NCI-H510A treated with DMSO at 0.1 percent for 48 hours (cell line): ENCODE results near the gene RNASE12.
"Not testable (repeated sequence)": the region's sequence is repeated elsewhere in the genome, so short reads cannot be mapped to it uniquely, and the experiment has no call there.

Experiments used
- DNase-seq: peaks from one replicate; lab custom pipeline; 2025; lab: John Stamatoyannopoulos, UW

The RNASE12 gene

DNA sequence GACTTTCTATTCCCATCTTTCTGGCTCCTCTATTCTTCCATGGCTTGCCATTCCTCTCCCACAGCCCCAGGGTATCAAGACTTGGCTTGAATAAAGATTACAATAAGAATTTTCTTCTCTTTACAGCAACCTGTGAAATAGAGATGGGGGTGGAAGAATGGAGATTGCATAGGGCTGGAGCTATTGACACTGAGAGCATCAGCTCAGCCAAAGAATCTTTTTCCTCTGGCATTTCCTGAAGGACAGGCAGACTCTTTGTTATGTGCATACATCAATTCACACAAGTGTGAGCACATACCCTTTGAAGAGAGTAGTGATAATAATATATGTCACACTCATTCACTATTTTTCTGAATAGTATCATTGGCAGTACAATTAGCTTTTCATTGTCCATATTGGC is 8.0 kb downstream of the RNASE12 start:
- DNase-seq: no peak

DNA sequence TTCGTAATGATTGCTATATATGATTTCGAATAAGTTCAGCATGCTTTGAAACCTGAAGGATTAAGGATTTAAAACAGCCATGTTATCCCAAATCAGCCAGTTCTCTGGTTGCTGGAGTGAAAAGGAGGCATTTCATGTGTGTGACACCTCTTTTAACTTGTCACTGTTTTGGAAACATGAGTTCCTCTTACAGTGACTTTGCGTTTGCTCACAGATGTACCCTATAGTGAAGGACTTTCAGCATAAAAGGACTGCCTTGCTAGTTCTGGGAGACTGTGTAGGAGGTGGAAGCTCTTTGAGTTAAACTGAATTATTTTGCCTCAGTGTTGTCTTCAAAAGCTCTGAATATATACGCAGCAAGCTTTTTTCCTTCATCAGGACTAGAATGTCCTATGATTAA is 10.9 kb downstream of the RNASE12 start:
- no peak for DNase-seq

DNA sequence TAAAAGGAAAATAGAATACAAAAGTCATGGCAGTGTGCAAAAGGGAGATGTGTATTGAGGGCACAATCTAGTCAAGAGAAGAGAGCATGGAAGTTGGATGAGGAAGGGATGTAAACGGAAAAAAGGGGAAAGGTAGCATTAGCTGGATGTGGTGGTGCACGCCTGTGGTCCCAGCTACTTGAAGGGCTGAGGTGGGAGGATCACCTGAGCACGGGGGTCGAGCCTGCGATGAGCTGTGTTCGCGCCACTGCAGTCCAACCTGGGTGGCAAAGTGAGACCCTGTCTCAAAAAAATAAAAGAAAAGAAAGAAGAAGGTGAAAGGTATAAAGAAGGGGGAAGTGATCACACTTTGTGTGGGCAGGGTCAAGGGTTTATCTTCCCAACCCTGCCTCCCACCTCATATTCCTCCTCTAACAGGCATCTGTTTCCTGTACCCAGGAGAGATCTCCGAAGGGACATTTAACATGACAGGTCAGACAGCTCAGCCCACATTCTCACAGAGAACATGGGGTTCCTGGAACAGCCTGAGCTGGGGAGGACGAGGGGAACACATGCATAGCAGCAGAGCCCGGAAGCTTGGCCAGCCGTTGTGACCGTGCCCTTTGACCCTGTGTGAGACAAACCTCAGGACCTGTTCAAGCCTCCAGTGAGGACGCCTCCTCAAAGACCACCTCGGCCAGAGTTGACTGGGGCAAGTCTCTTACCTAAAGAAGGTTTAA is 12.2 kb downstream of the RNASE12 start:
- DNase-seq: no peak

DNA sequence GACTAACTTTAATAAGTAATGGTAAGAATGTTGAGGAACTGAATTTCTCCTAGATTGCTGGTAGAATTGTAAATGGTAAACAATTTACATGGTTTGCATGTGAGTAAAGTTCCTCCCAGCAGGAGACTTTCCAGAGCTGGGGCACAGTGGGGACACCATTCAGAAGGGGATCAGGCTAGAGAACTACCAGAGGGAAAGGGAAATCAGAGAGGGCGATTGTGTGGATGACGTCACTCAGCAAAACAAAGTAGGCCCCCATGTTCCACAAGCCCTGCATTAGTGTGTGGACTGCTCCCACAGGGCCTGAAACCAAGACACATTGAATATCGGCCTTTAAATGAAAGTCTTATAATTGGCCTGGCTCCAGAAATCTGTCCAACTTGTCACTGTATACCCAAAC is 12.9 kb downstream of the RNASE12 start:
- no peak for DNase-seq

DNA sequence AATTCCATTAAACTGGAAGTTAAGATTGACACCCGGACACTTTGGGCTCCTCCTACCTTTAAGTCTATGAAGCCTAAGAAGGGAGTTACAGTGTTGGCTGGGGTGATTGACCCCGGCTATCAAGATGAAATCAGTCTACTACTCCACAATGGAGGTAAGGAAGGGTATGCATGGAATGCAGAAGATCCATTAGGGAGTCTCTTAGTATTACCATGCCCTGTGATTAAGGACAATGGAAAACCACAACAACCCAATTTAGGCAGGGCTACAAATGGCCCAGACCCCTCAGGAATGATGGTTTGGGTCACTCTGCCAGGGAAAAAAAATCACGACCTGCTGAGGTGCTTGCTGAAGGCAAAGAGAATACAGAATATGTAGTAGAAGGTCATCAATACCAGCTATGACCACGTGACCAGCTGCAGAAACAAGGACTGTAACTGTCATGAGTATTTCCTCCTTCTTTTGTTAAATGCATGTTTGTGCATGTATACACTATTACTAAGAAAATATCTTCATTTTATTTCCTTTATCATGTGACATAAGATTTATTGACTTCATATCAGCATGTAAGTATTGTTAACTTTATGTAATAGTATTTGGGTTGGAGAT is 18.7 kb downstream of the RNASE12 start:
- not testable (repeated sequence) for DNase-seq

DNA sequence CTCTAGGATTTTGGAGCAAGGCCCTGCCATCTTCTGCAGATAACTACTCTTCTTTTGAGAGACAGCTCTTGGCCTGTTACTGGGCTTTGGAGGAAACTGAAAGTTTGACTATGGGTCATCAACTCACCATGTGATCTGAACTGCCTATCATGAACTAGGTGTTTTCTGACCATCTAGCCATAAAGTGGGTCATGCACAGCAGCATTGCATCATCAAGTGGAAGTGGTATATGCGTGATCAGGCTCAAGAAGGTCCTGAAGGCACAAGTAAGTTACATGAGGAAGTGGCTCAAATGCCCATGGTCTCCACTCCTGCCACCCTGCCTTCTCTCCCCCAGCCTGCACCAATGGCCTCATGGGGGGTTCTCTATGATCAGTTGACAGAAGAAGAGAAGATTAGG is 20.5 kb downstream of the RNASE12 start:
- not testable (repeated sequence) for DNase-seq

DNA sequence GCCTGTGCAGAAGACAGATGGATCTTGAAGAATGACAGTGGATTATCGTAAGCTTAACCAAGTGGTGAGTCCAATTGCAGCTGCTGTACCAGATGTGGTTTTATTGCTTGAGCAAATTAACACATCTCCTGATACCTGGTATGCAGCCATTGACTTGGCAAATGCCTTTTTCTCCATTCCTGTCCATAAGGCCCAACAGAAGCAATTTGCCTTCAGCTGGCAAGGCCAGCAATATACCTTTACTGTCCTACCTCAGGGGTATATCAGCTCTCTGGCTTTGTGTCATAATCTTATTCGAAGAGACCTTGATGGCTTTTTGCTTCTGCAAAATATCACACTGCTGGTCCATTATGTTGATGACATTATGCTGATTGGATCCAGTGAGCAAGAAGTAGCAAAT is 21.3 kb downstream of the RNASE12 start:
- not testable (repeated sequence) for DNase-seq

DNA sequence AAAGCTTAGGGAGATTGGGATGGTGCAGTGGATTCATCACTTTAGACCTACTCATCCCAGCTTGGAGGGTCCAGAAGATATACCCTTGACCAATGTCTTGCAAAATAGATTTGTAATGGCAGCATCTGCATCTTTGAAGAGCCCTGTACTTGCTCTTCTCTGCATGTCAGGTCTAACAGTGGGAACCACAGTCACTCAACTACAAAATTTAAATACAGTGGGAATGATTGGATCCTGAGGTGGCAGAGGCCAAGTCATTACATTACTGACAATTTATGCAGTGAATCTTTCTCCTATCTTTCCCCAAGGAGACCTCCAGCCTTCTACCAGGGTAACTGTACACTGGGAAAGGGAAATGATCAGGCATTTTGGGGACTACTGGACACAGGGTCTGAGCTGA is 22.1 kb downstream of the RNASE12 start:
- no peak for DNase-seq

DNA sequence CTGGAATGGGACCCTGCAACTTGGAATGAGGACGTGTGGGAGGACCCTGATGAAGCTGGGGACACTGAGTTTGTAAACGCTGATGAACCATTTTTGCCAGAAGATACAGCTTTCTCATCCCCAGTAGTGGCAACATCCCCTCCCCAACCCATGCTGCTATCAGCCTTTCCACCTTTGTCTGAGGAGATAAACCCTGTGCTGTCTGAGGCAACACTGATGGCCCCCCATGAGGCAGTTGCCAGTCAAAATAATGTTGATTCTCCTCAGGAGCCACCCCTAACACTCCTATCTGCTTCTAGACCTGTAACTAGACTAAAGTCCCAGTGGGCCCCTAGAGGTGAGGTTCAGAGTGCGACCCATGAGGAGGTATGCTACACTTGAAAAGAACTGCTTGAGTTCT is 22.8 kb downstream of the RNASE12 start:
- DNase-seq: no peak

DNA sequence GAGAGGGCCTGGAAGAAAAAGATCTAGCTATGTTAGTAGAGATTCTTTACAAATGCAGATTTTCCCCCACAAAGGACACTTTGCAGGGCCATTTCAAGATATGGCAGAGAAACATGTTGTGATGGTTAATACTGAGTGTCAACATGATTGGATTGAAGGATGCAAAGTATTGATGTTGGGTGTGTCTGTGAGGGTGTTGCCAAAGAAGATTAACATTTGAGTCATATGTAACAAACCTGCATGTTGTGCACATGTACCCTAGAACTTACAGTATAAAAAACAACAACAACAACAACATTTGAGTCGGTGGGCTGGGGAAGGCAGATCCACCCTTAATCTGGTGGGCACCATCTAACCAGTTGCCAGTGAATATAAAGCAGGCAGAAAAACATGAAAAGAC is 24.0 kb downstream of the RNASE12 start:
- DNase-seq: not testable (repeated sequence)

DNA sequence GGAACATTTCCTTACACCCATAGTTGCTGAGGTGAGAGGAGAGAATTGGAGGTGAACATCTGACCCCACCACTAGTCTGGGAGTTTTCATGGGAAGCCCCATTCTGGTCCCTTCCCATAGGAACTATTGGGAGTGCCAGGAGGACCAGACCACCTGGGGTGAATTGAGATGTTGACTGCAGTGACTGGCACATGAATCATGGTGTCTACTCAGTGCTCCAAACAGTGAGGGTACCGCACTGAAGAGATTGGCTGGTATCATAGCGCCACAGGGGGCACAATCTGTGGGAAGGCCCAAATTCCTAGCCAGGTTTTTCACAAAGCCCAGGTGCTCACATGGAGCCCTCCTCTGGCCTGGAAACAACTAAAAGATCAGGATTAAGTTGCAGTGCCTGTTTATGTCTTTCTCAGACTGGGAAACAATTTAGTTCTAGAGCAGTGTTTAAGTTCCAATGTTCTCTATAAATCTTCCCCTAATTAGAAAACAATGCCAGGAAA is 26.6 kb downstream of the RNASE12 start:
- DNase-seq: no peak

DNA sequence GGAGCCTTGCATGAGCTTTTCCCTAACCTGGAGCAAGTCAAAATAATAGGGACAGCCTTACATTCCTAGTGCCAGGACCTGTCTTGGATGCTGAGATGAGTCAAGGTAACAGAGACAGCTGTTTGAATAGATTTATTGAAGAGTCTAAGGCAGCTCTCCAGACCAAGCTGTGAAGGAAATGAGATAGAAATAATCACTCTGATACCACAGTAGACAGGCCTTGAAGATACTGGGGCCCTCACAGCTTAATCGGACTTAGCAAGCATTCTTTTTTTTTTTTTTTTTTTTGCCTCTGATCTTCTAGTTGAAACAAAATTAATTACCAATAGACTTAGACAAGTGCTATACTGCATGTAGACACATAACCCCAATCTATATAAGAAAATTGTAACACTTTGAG is 27.2 kb downstream of the RNASE12 start:
- DNase-seq: no peak

DNA sequence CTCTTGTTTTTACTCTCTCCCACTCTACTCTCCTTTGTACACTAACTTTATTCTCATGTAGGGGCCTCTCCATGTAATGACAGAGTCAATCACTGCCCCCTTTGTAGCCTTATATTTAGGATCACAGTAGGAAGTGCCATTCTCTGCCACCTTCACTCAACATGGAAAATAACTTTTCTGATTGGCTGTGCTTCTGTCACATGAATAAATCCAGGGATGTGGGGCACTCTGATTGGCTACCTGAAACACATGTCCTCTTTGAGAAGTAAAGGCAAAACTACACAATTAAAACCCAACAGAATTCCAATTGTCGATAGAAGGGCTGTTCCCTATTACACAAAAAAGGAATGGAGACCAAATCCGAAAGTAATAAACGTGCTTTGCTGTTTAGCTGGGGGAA is 30.2 kb downstream of the RNASE12 start, which contains the start of gene RNASE9:
TSS of gene RNASE9 (minus strand) at position 87 of the 400 bp plus-strand sequence.
- no peak for DNase-seq

DNA sequence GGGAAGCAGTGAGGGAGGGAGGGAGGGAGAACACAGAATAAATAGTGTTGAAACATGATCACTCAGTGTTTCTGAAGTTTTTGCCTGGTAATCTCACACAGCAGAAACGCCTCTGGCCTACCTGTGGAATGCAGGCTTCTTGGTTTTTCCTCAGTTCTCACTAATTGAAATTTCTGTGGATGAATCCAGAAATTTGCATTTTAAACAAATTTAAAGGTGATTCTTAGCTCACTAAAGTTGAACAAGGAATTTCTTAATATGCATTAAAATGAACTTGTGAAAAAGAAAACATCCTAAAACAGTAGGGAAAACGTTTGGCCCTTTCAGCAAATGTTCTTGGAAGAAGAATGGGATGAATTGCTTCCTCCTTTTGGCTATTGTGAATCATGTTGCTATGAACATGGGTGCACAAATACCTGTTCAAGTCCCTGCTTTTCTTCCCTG is 31.7 kb downstream of the RNASE12 start:
- no peak for DNase-seq

DNA sequence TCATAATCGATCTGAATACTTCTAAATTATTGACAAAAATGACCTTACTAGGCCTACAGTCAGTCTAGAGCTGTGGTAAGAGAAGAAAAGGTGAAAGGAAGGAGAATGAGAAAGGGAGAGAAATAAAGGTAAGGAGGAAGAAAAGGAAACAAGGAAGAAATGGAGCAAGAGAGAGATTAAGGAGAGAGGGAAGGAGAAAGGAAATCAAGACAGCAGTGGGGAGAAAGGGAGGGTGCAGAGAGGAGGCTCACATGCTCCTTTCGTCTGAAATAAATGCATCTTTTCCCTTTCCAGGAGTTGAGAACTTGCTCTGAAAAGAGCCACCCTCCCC is 34.0 kb downstream of the RNASE12 start:
- DNase-seq: no peak

DNA sequence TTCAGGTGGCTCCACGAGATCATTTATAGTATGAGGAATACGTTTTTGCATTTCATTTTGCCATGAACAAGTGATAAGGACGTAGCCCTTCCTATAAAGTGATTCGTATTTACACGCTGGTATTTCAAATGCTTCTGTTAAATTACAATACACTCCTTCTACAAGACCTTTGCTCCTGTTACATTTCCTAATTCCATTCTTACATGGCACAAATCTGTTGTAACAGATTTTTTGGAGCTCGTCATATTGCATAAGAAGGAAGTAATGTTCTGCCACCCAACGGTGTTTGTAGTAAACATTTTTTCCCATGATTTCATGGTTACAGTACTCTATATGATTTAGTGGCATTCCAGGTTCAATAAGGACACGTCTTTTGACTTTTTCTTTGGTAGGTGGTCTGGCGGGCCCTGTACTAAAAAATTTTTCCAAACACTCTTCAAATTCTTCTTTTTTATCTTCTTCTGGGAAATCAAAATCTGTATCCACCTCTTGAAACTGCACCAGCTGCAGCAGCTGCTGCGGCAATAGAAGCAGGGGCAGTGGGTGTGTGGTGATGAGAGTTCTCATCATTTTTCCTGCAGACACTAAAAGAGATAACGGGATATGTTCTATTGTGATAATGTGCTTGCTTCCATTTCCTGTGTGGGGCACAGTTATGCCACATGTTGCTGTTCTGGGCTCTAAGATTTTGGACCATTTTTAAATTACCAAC is 34.5 kb downstream of the RNASE12 start:
- DNase-seq: no peak

DNA sequence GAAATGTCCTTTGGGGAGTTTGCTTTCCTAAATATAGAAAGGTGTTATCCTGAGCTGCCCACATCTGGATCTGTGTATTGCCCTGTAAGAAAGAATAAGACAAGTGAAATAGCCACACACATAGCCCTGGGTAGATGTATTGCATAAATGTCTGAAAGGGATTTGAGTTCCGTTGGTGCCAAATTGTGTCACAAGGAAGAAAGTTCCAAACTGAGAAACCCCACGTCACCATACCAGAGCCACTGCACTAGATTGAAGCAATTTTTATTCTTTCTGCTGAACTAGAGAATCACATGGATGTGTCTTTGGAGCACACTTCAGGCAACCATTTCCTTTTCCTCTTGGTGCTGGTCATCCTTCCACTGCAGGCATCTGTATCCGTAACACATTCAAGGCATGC is 35.3 kb downstream of the RNASE12 start:
- DNase-seq: no peak

DNA sequence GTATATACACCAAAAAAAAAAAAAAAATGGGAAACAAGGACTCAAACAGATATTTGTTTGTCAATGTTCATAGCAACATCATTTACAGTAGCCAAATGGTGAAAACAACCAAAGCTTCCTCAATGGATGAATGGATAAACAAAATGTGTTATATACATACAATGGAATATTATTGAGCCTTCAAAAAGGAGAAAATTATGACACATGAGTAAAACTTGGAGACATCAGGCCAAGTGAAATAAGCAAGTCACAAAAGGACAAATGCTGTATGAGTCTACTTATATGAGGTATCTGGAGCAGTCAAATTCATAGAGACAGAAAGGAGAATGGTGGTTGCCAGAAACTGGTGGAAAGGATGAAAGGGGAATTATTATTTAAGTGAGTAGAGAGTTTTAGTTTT is 38.2 kb downstream of the RNASE12 start:
- DNase-seq: no peak

DNA sequence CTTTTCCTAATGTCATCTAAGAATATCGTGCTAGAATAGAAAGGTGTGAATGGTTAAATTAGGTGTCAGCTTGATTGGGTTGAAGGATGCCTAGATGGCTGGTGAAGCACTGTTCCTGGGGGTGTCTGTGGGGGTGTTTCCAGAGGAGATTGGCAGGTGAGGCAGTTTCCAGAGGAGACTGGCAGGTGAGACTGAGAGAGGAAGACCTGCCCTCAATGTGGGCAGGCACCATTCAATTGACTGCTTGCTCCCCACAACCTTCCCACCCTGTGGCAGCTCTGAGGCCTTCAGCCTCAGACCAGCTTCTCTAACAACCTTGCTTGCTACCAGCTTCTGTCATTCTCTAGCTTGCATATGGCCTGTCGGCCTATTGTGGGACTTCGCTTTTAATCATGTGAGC is 39.6 kb downstream of the RNASE12 start:
- DNase-seq: no peak

DNA sequence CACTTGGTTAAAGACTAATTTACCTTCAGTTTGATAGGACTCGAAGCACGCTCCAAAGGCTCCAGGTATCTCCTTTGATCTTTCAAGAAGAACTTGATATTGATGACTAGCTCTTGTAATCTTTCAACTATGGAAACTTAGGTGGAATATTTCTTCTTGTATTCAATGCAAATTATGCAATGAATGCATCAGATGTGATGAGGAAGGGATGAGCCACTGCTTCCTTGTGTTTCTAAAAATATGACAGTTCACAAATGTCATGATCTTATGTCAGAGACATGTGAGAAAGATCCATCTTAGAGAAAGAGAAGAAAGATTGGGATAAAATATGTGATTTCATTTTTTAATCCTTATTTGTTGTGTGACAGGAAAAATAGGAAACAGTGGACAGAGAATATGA is 40.2 kb downstream of the RNASE12 start:
- DNase-seq: no peak

DNA sequence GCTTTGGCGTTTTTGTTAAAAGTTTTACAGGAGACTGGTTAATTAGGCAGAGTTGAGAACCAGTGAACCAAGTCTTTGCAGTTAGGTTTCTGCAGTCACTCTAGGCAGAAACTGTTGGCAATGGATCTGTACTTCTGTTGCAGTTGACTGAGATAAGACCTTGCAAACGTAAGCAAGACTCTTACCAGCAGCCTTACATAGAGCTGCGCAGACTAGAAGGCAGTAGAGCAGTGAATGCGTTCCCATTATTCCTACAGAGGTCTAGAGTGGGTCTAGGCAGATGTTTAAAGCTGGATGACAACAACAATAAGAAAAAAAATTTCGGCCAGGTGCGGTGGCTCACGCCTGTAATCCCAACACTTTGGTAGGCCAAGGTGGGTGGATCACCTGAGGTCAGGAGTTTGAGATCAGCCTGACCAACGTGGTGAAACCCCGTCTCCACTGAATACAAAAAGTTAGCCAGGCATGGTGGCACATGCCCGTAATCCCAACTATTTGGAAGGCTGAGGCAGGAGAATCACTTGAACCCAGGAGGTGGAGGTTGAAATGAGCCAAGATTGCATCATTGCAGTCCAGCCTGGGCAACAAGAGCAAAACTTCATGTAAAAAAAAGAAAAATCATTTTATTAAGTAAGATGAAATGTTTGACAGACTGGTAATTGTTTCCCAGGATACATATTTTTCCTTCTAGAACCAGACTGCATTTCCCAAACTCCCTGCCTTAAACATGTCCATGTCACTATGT is 42.6 kb downstream of the RNASE12 start:
- no peak for DNase-seq

DNA sequence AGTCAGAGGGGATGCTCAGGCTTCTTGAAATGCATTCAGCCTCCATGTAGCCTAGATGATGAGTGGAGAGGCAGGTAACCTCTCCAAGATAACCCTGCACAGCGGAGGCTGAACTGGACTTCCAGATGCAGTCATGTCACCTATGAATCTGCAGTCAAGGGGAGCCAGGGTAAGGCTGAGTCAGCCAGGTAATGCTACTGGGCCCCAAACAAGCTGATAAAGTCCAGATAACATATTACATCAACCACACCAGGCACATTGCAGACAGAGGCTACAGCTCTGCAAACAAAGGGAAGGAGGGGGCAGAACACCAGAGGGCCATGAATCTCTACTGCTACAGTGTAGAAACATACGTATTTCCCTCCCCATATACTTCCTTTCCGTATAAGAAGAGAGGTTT is 44.3 kb downstream of the RNASE12 start:
- DNase-seq: no peak
